Mammary microvascular endothelial cell (primary cell): ENCODE results near the gene PNPLA3. TPM values are rescaled to one million over a fixed set of nuclear protein-coding genes. Genes with fewer than 3 reads are reported as not detected.

Experiments used
- total RNA-seq: library from RNA; depleted of rRNA; stranded (reverse); fragments of >200 nt; gene quantifications from 2 replicates; pipeline ENCODE4 v1.2.3, GENCODE V29; 2015

The PNPLA3 gene
- 0.25 and 0.40 TPM in 2 replicates for total RNA-seq

DNA sequence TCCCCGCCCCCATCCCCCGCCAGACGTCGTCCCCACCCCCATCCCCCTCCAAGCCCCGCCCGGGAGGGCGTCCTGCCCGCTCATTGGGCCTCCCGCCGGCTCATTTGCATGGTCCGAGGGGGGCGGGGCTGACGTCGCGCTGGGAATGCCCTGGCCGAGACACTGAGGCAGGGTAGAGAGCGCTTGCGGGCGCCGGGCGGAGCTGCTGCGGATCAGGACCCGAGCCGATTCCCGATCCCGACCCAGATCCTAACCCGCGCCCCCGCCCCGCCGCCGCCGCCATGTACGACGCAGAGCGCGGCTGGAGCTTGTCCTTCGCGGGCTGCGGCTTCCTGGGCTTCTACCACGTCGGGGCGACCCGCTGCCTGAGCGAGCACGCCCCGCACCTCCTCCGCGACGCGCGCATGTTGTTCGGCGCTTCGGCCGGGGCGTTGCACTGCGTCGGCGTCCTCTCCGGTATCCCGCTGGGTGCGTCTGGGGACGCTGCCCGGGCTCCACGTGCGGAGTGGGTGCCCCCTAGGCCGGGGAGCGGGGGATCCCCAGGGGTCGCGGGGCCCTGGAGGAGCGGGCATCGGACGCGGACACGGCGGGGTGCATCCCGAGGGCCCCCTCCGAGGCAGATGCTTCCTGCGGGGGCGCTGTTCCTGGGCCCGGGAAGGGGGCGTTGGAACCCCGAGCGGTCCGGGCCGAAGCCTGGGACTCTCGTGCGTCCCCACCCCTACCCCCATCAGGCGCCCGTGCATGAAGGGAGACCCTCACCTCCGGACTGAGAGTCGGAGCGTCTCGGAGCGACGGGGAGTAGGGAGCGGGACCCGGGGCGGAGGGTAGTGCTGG lies at the start of gene PNPLA3:
Gene PNPLA3, plus strand, starts transcription at position 175 of the 834 bp plus-strand sequence. Its CDS starts 107 bp downstream, at position 282.

GRCh38 chr22:43891360-43892182 lies 32.0 kb upstream of the PNPLA3 start, which contains the start of gene PNPLA5:
PNPLA5 (minus strand) TSS chr22:43892013; CDS start chr22:43891880, 133 bp downstream.

GRCh38 chr22:43955040-43955882 lies 31.7 kb downstream of the PNPLA3 start, which contains the start of gene SAMM50:
SAMM50 (plus strand) TSS chr22:43955442; CDS start chr22:43955578, 136 bp downstream.

Other genes with a start within 250 kb of the PNPLA3 start
- under 0.01 and 0.13 TPM in 2 replicates for gene EFCAB6, start 111.5 kb upstream of the PNPLA3 start, total RNA-seq
- not detected in 2 replicates for gene SULT4A1, start 61.3 kb upstream of the PNPLA3 start, total RNA-seq
- gene PNPLA5, start 31.8 kb upstream of the PNPLA3 start, total RNA-seq = not detected in 2 replicates
- gene SAMM50, start 31.6 kb downstream of the PNPLA3 start, total RNA-seq = 51.5 and 58.8 TPM in 2 replicates
- gene PARVB, start 100.5 kb downstream of the PNPLA3 start, total RNA-seq = 166 and 168 TPM in 2 replicates